K562 (cell line): ENCODE data around the gene ZNF48. TPM values are rescaled to one million over a fixed set of nuclear protein-coding genes. Genes with fewer than 3 reads are reported as not detected.
A peak's percentile ranks its signal among the peaks of the same experiment; 100 is the strongest.

Experiments
- CREB3L1 ChIP-seq: fragments of 450-650 bp; IDR thresholded peaks from 2 replicates; pipeline ENCODE4 v1.6.1; 2014; ENCODE audit warnings: low read depth, mild to moderate bottlenecking, moderate library complexity, borderline replicate concordance
- CTCFL ChIP-seq: IDR thresholded peaks from 2 replicates; pipeline ENCODE4 v1.6.1; 2011; ENCODE audit warnings: borderline replicate concordance, low read depth, mild to moderate bottlenecking, moderate library complexity, low read length; ENCODE audit not compliant: insufficient read depth, poor library complexity, severe bottlenecking
- E2F4 ChIP-seq: sonication (generic); formaldehyde crosslinking; IDR thresholded peaks from 2 replicates; pipeline ENCODE4 v1.8.0; 2022; ENCODE audit warnings: mild to moderate bottlenecking, low read depth, missing genetic modification reagents
- ELK3 ChIP-seq: fragments of 450-650 bp; formaldehyde crosslinking; IDR thresholded peaks from 2 replicates; pipeline ENCODE4 v1.4.0; 2020; ENCODE audit warnings: mild to moderate bottlenecking
- MCM3 ChIP-seq: fragments of 450-650 bp; IDR thresholded peaks from 2 replicates; pipeline ENCODE4 v1.6.1; 2016
- MXI1 ChIP-seq: IDR thresholded peaks from 2 replicates; pipeline ENCODE4 v1.6.1; 2011; ENCODE audit warnings: low read depth, mild to moderate bottlenecking, improper control_type of control experiment, low read length
- PATZ1 ChIP-seq: fragments of 250-450 bp; sonication (Bioruptor Pico); IDR thresholded peaks from 2 replicates; pipeline ENCODE4 v1.5.0; 2020; ENCODE audit warnings: mild to moderate bottlenecking, borderline replicate concordance
- POLR2A ChIP-seq: fragments of 450-650 bp; conservative IDR thresholded peaks from 2 replicates; pipeline ENCODE4 v1.6.1; 2016
- SIN3A ChIP-seq, 2 experiments: fragments of 150-350 bp in 1 of 2; IDR thresholded peaks; 2 replicates each; pipeline ENCODE4 v1.6.1; 2011 to 2016; ENCODE audit warnings: borderline replicate concordance in 2 of 2, low read depth in 2 of 2, low read length in 2 of 2, mild to moderate bottlenecking in 2 of 2, moderate library complexity in 2 of 2; ENCODE audit not compliant: control insufficient read depth in 1 of 2
- ZBTB11 ChIP-seq, 3 experiments: fragments of 200-800 bp in 1 of 3; fragments of 250-450 bp in 1 of 3; fragments of 450-650 bp in 1 of 3; sonication (Bioruptor Pico) in 1 of 3; sonication (Bioruptor generic) in 1 of 3; formaldehyde crosslinking in 1 of 3; IDR thresholded peaks; 2 replicates each; pipeline versions ENCODE4 v1.6.1 to v1.8.0; 2016 to 2022; ENCODE audit warnings: mild to moderate bottlenecking in 2 of 3, missing genetic modification characterization in 2 of 3, missing compliant biosample characterization in 1 of 3, moderate library complexity in 1 of 3
- ZNF165 ChIP-seq: fragments of 250-450 bp; sonication (Bioruptor Pico); IDR thresholded peaks from 2 replicates; pipeline ENCODE4 v1.4.0; 2020; ENCODE audit warnings: borderline replicate concordance
- ZNF263 ChIP-seq: sonication (generic); formaldehyde crosslinking; IDR thresholded peaks from 2 replicates; pipeline ENCODE4 v1.8.0; 2022; ENCODE audit warnings: mild to moderate bottlenecking, missing genetic modification reagents, borderline replicate concordance
- ZNF764 ChIP-seq: fragments of 250-450 bp; sonication (Bioruptor Pico); IDR thresholded peaks from 2 replicates; pipeline ENCODE4 v1.4.0; 2020; ENCODE audit warnings: low read depth, mild to moderate bottlenecking, moderate library complexity
- polyA plus RNA-seq, 8 experiments: library from polyadenylated mRNA; depleted of rRNA in 4 of 8; stranded (reverse) in 5 of 8; unstranded in 3 of 8; fragments of >200 nt; fragmentation: Nextera tagmentation in 2 of 8; fragmentation: Illumina TruSeq in 1 of 8; extraction: Ambion mirVana in 2 of 8; extraction: Trizol in 1 of 8; gene quantifications; 2 replicates each; pipeline versions ENCODE4 v1.2.1 to v1.2.3, GENCODE V29; 2011 to 2014; ENCODE audit warnings: inconsistent platforms in 1 of 8, missing spikeins in 1 of 8
- total RNA-seq, 7 experiments: library from RNA; depleted of rRNA in 6 of 7; stranded (reverse); fragments of >200 nt in 6 of 7; fragmentation: Illumina TruSeq in 2 of 7; extraction: Trizol in 2 of 7; gene quantifications; 2 replicates each; pipeline versions ENCODE4 v1.2.1 to v1.2.3, GENCODE V29; 2011 to 2021; ENCODE audit warnings: low replicate concordance in 1 of 7

Gene ZNF48
- total and polyA plus RNA-seq, 9 of the 15 experiments (the other 6 are each of a cell fraction or from before 2014, with no cell fraction given) = 0.38 to 11.6 (median 4.7) TPM

GRCh38 chr16:30430428-30430970 is 35.3 kb downstream of the ZNF48 start (continued):
- TF ChIP-seq CTCFL (no peak), ZBTB11 (CRISPR knock-in tag; IDR thresholded peaks at IDR 0.05) (peak in 1 of 3 experiments; percentile 64; a peak in 1 of 6 replicates), ZNF263 (CRISPR knock-in tag) (0 out of 2 replicates have a peak, but pooled peaks have one; percentile 15), CREB3L1 (peak; percentile 66; the same call in 1 of the 2 replicates), MCM3 (no peak), PATZ1 (no peak), SIN3A (IDR thresholded peaks at IDR 0.05; ENCODE audit: borderline replicate concordance in 2 of 2, control insufficient read depth in 1 of 2, low read depth in 2 of 2, low read length in 2 of 2) (no peak), POLR2A (no peak), ZNF165 (CRISPR knock-in tag) (no peak), ELK3 (no peak), ZNF764 (CRISPR knock-in tag) (no peak), E2F4 (CRISPR knock-in tag) (0 out of 2 replicates have a peak, but pooled peaks have one; percentile 69), MXI1 (no peak)
